Endothelial cell (in vitro differentiated cells): ENCODE measurements around the gene CA10. TPM values are rescaled to one million over a fixed set of nuclear protein-coding genes. Genes with fewer than 3 reads are reported as not detected.

Experiments
- DNase-seq: peaks from one replicate; pipeline ENCODE4 v3.0.0; 2021; ENCODE audit warnings: low spot score
- H3K27ac Mint-ChIP-seq: one replicate; pipeline ENCODE4 v1.8.0; 2021; ENCODE audit warnings: mixed read lengths, inconsistent platforms; ENCODE audit not compliant: unreplicated experiment
- H3K27me3 Mint-ChIP-seq: one replicate; pipeline ENCODE4 v1.8.0; 2021; ENCODE audit warnings: mild to moderate bottlenecking, moderate library complexity, mixed read lengths, inconsistent platforms; ENCODE audit not compliant: unreplicated experiment
- H3K36me3 Mint-ChIP-seq: one replicate; pipeline ENCODE4 v1.8.0; 2021; ENCODE audit warnings: mild to moderate bottlenecking, low read depth, mixed read lengths, inconsistent platforms; ENCODE audit not compliant: unreplicated experiment
- H3K4me1 Mint-ChIP-seq: one replicate; pipeline ENCODE4 v1.8.0; 2021; ENCODE audit warnings: mild to moderate bottlenecking, mixed read lengths, inconsistent platforms; ENCODE audit not compliant: unreplicated experiment
- H3K4me3 Mint-ChIP-seq: one replicate; pipeline ENCODE4 v1.8.0; 2021; ENCODE audit warnings: mild to moderate bottlenecking, mixed read lengths, inconsistent platforms; ENCODE audit not compliant: unreplicated experiment
- H3K9me3 Mint-ChIP-seq: one replicate; pipeline ENCODE4 v1.8.0; 2021; ENCODE audit warnings: mixed read lengths, inconsistent platforms; ENCODE audit not compliant: unreplicated experiment
- total RNA-seq: library from RNA; stranded (reverse); fragmentation: NEBNext Ultra II Directional; extraction: Animal tissue kit (Norgen Biotek cat#: 25700); gene quantifications from one replicate; pipeline ENCODE4 v1.2.1, GENCODE V29; 2021; ENCODE audit not compliant: unreplicated experiment
- TF ChIP-seq, protein P1 (sequence below): fragments of 200-600 bp; sonication (generic); IDR thresholded peaks from one replicate; pipeline ENCODE4 v1.5.0; 2021; ENCODE audit warnings: antibody characterized with exemption; ENCODE audit not compliant: unreplicated experiment

CA10 gene
- total RNA-seq, 1 donor from 2014 or later, result not detected

DNA sequence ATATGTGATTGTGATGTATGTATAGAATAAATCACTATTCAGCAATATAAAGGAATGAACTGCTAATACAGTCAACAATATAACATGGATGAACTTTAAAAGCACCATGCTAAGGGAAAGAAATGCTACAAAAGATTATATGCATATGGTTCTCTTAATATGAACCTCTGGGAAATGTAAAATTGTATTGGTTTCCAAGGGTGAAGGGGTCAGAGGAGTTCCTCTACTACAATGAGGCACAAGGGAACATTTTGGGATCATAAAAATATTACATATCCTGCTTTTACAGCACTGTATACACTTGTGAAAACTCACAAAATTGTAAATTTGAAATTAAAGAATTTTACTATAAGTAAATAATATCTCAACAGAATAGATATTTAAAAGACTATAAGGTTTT lies 111.4 kb downstream of the CA10 start:
- H3K9me3 Mint-ChIP-seq, result peaks cover 7% of the 10 kb centered on the region
- H3K36me3 Mint-ChIP-seq, result no peaks in the 10 kb centered on the region
- TF ChIP-seq, protein P1, sequence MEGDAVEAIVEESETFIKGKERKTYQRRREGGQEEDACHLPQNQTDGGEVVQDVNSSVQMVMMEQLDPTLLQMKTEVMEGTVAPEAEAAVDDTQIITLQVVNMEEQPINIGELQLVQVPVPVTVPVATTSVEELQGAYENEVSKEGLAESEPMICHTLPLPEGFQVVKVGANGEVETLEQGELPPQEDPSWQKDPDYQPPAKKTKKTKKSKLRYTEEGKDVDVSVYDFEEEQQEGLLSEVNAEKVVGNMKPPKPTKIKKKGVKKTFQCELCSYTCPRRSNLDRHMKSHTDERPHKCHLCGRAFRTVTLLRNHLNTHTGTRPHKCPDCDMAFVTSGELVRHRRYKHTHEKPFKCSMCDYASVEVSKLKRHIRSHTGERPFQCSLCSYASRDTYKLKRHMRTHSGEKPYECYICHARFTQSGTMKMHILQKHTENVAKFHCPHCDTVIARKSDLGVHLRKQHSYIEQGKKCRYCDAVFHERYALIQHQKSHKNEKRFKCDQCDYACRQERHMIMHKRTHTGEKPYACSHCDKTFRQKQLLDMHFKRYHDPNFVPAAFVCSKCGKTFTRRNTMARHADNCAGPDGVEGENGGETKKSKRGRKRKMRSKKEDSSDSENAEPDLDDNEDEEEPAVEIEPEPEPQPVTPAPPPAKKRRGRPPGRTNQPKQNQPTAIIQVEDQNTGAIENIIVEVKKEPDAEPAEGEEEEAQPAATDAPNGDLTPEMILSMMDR, result no peak
- H3K27me3 Mint-ChIP-seq, result peaks cover 1% of the 10 kb centered on the region
- no peaks in the 10 kb centered on the region for H3K4me1 Mint-ChIP-seq
- H3K4me3 Mint-ChIP-seq, result no peak overlapping the region
- no peak for DNase-seq
- H3K27ac Mint-ChIP-seq, result no peak overlapping the region

- H3K4me1 Mint-ChIP-seq, result no peaks in the 10 kb centered on the region
- H3K27ac Mint-ChIP-seq, result no peak overlapping the region
- H3K36me3 Mint-ChIP-seq, result no peaks in the 10 kb centered on the region
- no peak for DNase-seq
- no peaks in the 10 kb centered on the region for H3K27me3 Mint-ChIP-seq
- H3K4me3 Mint-ChIP-seq, result no peak overlapping the region
- TF ChIP-seq, protein P1, result no peak
- H3K9me3 Mint-ChIP-seq, result no peaks in the 10 kb centered on the region
These were observed 117.3 kb downstream of the CA10 start for GRCh38 chr17:52041123-52041617.

DNA sequence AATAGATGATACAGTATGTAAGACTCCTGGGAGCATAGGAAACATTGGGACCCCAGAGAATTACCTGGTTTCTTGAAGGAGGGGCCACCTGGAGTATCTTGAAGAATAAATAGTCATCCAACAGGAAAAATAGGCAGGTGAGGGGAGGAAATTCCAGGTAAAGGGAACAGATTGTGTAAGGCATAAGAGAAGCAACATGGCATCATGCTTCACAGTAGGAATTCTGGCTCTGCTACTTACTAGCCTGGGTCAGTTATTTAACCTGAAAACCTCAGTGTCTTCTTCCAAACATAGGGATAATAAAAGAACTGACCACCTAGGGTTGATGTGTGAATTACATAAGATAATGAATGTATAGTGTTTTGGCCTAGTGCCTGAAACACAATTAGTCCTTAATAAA lies 122.1 kb downstream of the CA10 start:
- TF ChIP-seq, protein P1, result no peak
- Mint-ChIP-seq H3K9me3 (no peaks in the 10 kb centered on the region), H3K4me3 (no peak overlapping the region), H3K27me3 (no peaks in the 10 kb centered on the region), H3K27ac (no peak overlapping the region), H3K4me1 (no peaks in the 10 kb centered on the region), H3K36me3 (no peaks in the 10 kb centered on the region)
- no peak for DNase-seq

GRCh38 chr17:52035336-52035915 lies 123.1 kb downstream of the CA10 start:
- TF ChIP-seq, protein P1, result no peak
- Mint-ChIP-seq H3K4me1 (no peaks in the 10 kb centered on the region), H3K27ac (no peak overlapping the region), H3K27me3 (no peaks in the 10 kb centered on the region), H3K4me3 (no peak overlapping the region), H3K36me3 (no peaks in the 10 kb centered on the region), H3K9me3 (no peaks in the 10 kb centered on the region)
- DNase-seq, result no peak

- H3K4me1 Mint-ChIP-seq, result no peaks in the 10 kb centered on the region
- H3K9me3 Mint-ChIP-seq, result no peaks in the 10 kb centered on the region
- DNase-seq, result no peak
- no peak overlapping the region for H3K27ac Mint-ChIP-seq
- no peaks in the 10 kb centered on the region for H3K36me3 Mint-ChIP-seq
- no peak overlapping the region for H3K4me3 Mint-ChIP-seq
- H3K27me3 Mint-ChIP-seq, result no peaks in the 10 kb centered on the region
- TF ChIP-seq, protein P1, result no peak
These were observed 126.1 kb downstream of the CA10 start for GRCh38 chr17:52032454-52032853.
